Activated CD4-positive, alpha-beta T cell treated with anti-CD3 and anti-CD28 coated beads, Interleukin-2, amount 50 U/mL, for 48 hours (primary cell): ENCODE measurements around the gene B9D1.
"Not testable (repeated sequence)": the region's sequence is repeated elsewhere in the genome, so short reads cannot be mapped to it uniquely, and the experiment has no call there.

Experiments
- DNase-seq, 2 experiments: peaks; one replicate each; pipeline ENCODE4 v3.0.0-alpha.2; 2020

B9D1 gene

GRCh38 chr17:19354748-19355147 is 7.8 kb downstream of the B9D1 start:
- DNase-seq = no peak

GRCh38 chr17:19353401-19353800 is 9.1 kb downstream of the B9D1 start:
- DNase-seq = not testable (repeated sequence)

- no peak for DNase-seq
Observed at GRCh38 chr17:19348806-19349205, 13.7 kb downstream of the B9D1 start.

- no peak for DNase-seq
Observed at GRCh38 chr17:19348081-19348650, 14.4 kb downstream of the B9D1 start.

- DNase-seq = no peak
Observed at GRCh38 chr17:19347323-19348080, 15.0 kb downstream of the B9D1 start.

- DNase-seq = no peak
Observed at GRCh38 chr17:19346351-19347255, 15.9 kb downstream of the B9D1 start.

GRCh38 chr17:19345486-19346350 is 16.8 kb downstream of the B9D1 start:
- DNase-seq = no peak

- no peak for DNase-seq
Observed at GRCh38 chr17:19345067-19345460, 17.5 kb downstream of the B9D1 start.

- DNase-seq = no peak
Observed at GRCh38 chr17:19344311-19345066, 18.0 kb downstream of the B9D1 start.

- no peak for DNase-seq
Observed at GRCh38 chr17:19343671-19344151, 18.8 kb downstream of the B9D1 start.

GRCh38 chr17:19343256-19343630 is 19.3 kb downstream of the B9D1 start:
- no peak for DNase-seq

- no peak for DNase-seq
Observed at GRCh38 chr17:19342611-19343255, 19.8 kb downstream of the B9D1 start.

- DNase-seq = no peak
Observed at GRCh38 chr17:19341641-19342610, 20.6 kb downstream of the B9D1 start.

GRCh38 chr17:19341211-19341631 is 21.3 kb downstream of the B9D1 start:
- no peak for DNase-seq

GRCh38 chr17:19339341-19339815 is 23.1 kb downstream of the B9D1 start:
- no peak for DNase-seq

- peak; percentile 68 to 75 for DNase-seq
Observed at GRCh38 chr17:19338031-19338990, 24.2 kb downstream of the B9D1 start.

- no peak for DNase-seq
Observed at GRCh38 chr17:19337712-19338023, 24.9 kb downstream of the B9D1 start.

GRCh38 chr17:19336938-19337711 is 25.4 kb downstream of the B9D1 start:
- DNase-seq = no peak
